ENCODE results near the gene BCORL1.
A peak's percentile ranks its signal among the peaks of the same experiment; 100 is the strongest.

BCORL1 gene

GRCh38 chrX:130091980-130092522, 109.6 kb downstream of the BCORL1 start:
- no peak for DNase-seq (ENCODE audit: low spot score)

GRCh38 chrX:130093271-130093670, 110.8 kb downstream of the BCORL1 start:
- DNase-seq (ENCODE audit: low spot score), result no peak

GRCh38 chrX:130094696-130095095, 112.3 kb downstream of the BCORL1 start:
- no peak for DNase-seq (ENCODE audit: low spot score)

- DNase-seq (ENCODE audit: low spot score), result no peak
Measured at GRCh38 chrX:130095249-130096030, 113.0 kb downstream of the BCORL1 start.

GRCh38 chrX:130097507-130098209, 115.2 kb downstream of the BCORL1 start:
- peak; percentile 70 for DNase-seq (ENCODE audit: low spot score)

GRCh38 chrX:130098210-130098552, 115.7 kb downstream of the BCORL1 start:
- no peak for DNase-seq (ENCODE audit: low spot score)

- DNase-seq (ENCODE audit: low spot score), result no peak
Measured at GRCh38 chrX:130100180-130100579, 117.7 kb downstream of the BCORL1 start.

GRCh38 chrX:130103605-130104004, 121.2 kb downstream of the BCORL1 start:
- no peak for DNase-seq (ENCODE audit: low spot score)

GRCh38 chrX:130105244-130105643, 122.8 kb downstream of the BCORL1 start:
- DNase-seq (ENCODE audit: low spot score), result no peak

GRCh38 chrX:130106071-130106470, 123.6 kb downstream of the BCORL1 start:
- no peak for DNase-seq (ENCODE audit: low spot score)

All from SK-N-DZ (cell line).